HepG2 (cell line): ENCODE measurements around the gene CACNA1H. TPM values are rescaled to one million over a fixed set of nuclear protein-coding genes. Genes with fewer than 3 reads are reported as not detected.

Source experiments
- ATAC-seq: fragments of 200-7000 bp; cut with Tn5 transposase; 3 replicates; pipeline ENCODE4 v1.9.1; 2020; ENCODE audit warnings: mild to moderate bottlenecking, moderate library complexity
- BruUV-seq: library from RNA; stranded (reverse); fragments of 400-500 nt; replicated peaks from 2 replicates; lab custom pipeline; 2021; lab: Mats Ljungman, UMichigan
- CTCF ChIA-PET: fragments of 300-600 bp; formaldehyde crosslinking; extraction: SDS; loops from one replicate; lab custom pipeline; 2021; ENCODE audit warnings: low total read pairs, inconsistent platforms, low intra/inter-chr PET ratio; lab: Yijun Ruan, JAX
- POLR2A ChIA-PET: fragments of 350-600 bp; sonication (Branson Sonifier 250); formaldehyde crosslinking; loops from one replicate; lab custom pipeline; 2020; ENCODE audit warnings: antibody characterized with exemption, inconsistent platforms; lab: Yijun Ruan, JAX
- DNase-seq: peaks from one replicate; pipeline ENCODE4 v3.0.0-alpha.2; 2015; ENCODE audit warnings: low spot score
- FAIRE-seq: peaks from 3 replicates; lab custom pipeline; 2011; peaks lifted over from hg19 to GRCh38; lab: Jason Lieb, UNC
- H2AFZ ChIP-seq: one replicate; pipeline ENCODE4 v1.6.1; 2011; ENCODE audit warnings: low read length, inconsistent platforms
- H3K27ac ChIP-seq: fragments of 300-600 bp; 3 replicates; pipeline ENCODE4 v1.8.0; 2011; ENCODE audit warnings: mixed run types, mild to moderate bottlenecking, mixed read lengths, low read length, inconsistent platforms; ENCODE audit not compliant: insufficient read depth; ENCODE audit errors: extremely low read length
- H3K27me3 ChIP-seq, 2 experiments: fragments of 200-600 bp in 1 of 2; 2 replicates in 1 of 2; 3 replicates in 1 of 2; pipeline versions ENCODE4 v1.6.0 to v1.8.0; 2011; ENCODE audit warnings: low read length in 2 of 2, mild to moderate bottlenecking in 2 of 2, moderate library complexity in 2 of 2, inconsistent platforms in 1 of 2; ENCODE audit not compliant: insufficient read depth in 2 of 2, control insufficient read depth in 1 of 2
- H3K36me3 ChIP-seq, 2 experiments: fragments of 200-600 bp in 1 of 2; replicated peaks in 1 of 2; 2 replicates in 1 of 2; 3 replicates in 1 of 2; pipeline versions ENCODE4 v1.5.1 to v1.8.0; 2011; ENCODE audit warnings: low read length in 2 of 2, inconsistent platforms in 1 of 2; ENCODE audit not compliant: insufficient read depth in 2 of 2, control insufficient read depth in 1 of 2
- H3K4me1 ChIP-seq: 2 replicates; pipeline ENCODE4 v1.5.1; 2012; ENCODE audit warnings: low read length, inconsistent platforms; ENCODE audit not compliant: insufficient read depth
- H3K4me2 ChIP-seq: 2 replicates; pipeline ENCODE4 v1.6.0; 2011; ENCODE audit warnings: low read depth, low read length, inconsistent platforms
- H3K4me3 ChIP-seq, 3 experiments: fragments of 200-600 bp in 1 of 3; sonication (generic), shearing (Covaris generic) in 1 of 3; replicated peaks in 1 of 3; 2 replicates each; pipeline ENCODE4 v1.5.1; 2011 to 2016; ENCODE audit warnings: low read length in 3 of 3, inconsistent platforms in 2 of 3, low read depth in 2 of 3, mild to moderate bottlenecking in 2 of 3, control low read depth in 1 of 3, mixed read lengths in 1 of 3; ENCODE audit not compliant: insufficient read depth in 1 of 3
- H3K79me2 ChIP-seq: one replicate; pipeline ENCODE4 v1.6.1; 2011; ENCODE audit warnings: low read length, inconsistent platforms; ENCODE audit not compliant: insufficient read depth
- H3K9ac ChIP-seq: 2 replicates; pipeline ENCODE4 v1.6.0; 2011; ENCODE audit warnings: mild to moderate bottlenecking, low read depth, low read length, inconsistent platforms; ENCODE audit not compliant: insufficient read depth
- H3K9me3 ChIP-seq: 2 replicates; pipeline ENCODE4 v1.5.1; 2012; ENCODE audit warnings: mild to moderate bottlenecking, low read length
- H4K20me1 ChIP-seq: 2 replicates; pipeline ENCODE4 v1.6.0; 2011; ENCODE audit warnings: inconsistent platforms, mild to moderate bottlenecking, low read length, moderate library complexity; ENCODE audit not compliant: insufficient read depth
- ETV5 ChIP-seq: IDR thresholded peaks from 2 replicates; pipeline ENCODE4 v1.6.1; 2018; ENCODE audit warnings: missing biosample characterization, missing genetic modification reagents, inconsistent platforms, borderline replicate concordance
- NFAT5 ChIP-seq: sonication (generic); formaldehyde crosslinking; IDR thresholded peaks from 2 replicates; pipeline ENCODE4 v1.4.0; 2020; ENCODE audit warnings: missing genetic modification reagents
- SCMH1 ChIP-seq: sonication (generic); formaldehyde crosslinking; IDR thresholded peaks from 2 replicates; pipeline ENCODE4 v1.9.0; 2021; ENCODE audit warnings: missing genetic modification reagents, mild to moderate bottlenecking, borderline replicate concordance
- ZBTB7A ChIP-seq: sonication (generic); formaldehyde crosslinking; IDR thresholded peaks from 2 replicates; pipeline ENCODE4 v1.8.0; 2022; ENCODE audit warnings: mild to moderate bottlenecking, missing genetic modification reagents
- ZFP62 ChIP-seq: sonication (generic); formaldehyde crosslinking; IDR thresholded peaks from 2 replicates; pipeline ENCODE4 v1.4.0; 2020; ENCODE audit warnings: missing genetic modification reagents
- ZNF234 ChIP-seq: sonication (generic); formaldehyde crosslinking; conservative IDR thresholded peaks from 2 replicates; pipeline ENCODE4 v1.5.1; 2020; ENCODE audit warnings: mild to moderate bottlenecking, missing genetic modification reagents
- ZNF512 ChIP-seq: sonication (generic); formaldehyde crosslinking; IDR thresholded peaks from 2 replicates; pipeline ENCODE4 v1.4.0; 2020; ENCODE audit warnings: mild to moderate bottlenecking, missing genetic modification reagents
- WGBS: methylation state at CpG from one replicate; pipeline ENCODE4 v1.1.6; 2017; ENCODE audit warnings: low lambda C conversion rate; 5-methylcytosine and 5-hydroxymethylcytosine counted together
- in situ Hi-C: cut with HindIII; loops from 2 replicates; pipeline ENCODE4 v1.10.0; 2017; ENCODE audit warnings: low pct_unique_long_range_greater_than_20kb; ENCODE audit not compliant: extremely low pct_ligation_motif_present
- intact Hi-C: fragments of 100-400 bp; cut with micrococcal nuclease; formaldehyde crosslinking; loops from one replicate; pipeline ENCODE4 v1.10.0; 2022; ENCODE audit not compliant: unreplicated experiment
- polyA plus RNA-seq, 8 experiments: library from polyadenylated mRNA; depleted of rRNA in 3 of 8; stranded (reverse) in 7 of 8; unstranded in 1 of 8; fragments of >200 nt; fragmentation: Illumina TruSeq in 4 of 8; extraction: Trizol in 4 of 8; gene quantifications; 2 replicates each; pipeline versions ENCODE4 v1.2.1 to v1.2.3, GENCODE V29; 2011 to 2016; ENCODE audit warnings: low read depth in 4 of 8, missing spikeins in 1 of 8, mixed read lengths in 1 of 8; ENCODE audit not compliant: insufficient read depth in 1 of 8
- total RNA-seq, 5 experiments: library from RNA; depleted of rRNA; stranded (reverse); fragments of >200 nt; fragmentation: Illumina TruSeq; extraction: Trizol; gene quantifications; 2 replicates each; pipeline ENCODE4 v1.2.3, GENCODE V29; 2016; ENCODE audit warnings: low read depth in 1 of 5

The CACNA1H gene
- total and polyA plus RNA-seq, 2 of the 13 experiments (the other 11 are each of a cell fraction or from before 2014, with no cell fraction given): 0.40 to 1.8 TPM

DNA sequence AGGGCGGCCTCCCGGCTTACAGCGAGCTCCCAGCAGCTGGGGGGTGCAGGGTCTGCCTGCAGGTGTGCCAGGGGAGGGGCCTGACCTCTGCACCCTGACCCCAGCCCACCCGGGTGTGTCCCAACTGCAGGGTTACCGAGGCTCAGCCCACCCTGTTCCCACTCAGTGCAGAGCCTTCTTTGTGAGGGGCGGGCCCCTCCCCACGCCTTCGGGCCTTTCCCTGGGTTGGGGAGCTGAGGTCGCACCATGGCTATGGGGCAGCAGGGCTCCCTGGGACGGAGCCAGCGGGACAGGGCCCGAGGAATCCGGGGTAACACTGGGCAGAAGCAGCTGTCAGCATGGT lies 17.1 kb downstream of the CACNA1H start (continued):
- TF ChIP-seq NFAT5 (CRISPR knock-in tag): no peak
- TF ChIP-seq ZBTB7A (CRISPR knock-in tag): no peak
- no peak for TF ChIP-seq ZNF234

DNA sequence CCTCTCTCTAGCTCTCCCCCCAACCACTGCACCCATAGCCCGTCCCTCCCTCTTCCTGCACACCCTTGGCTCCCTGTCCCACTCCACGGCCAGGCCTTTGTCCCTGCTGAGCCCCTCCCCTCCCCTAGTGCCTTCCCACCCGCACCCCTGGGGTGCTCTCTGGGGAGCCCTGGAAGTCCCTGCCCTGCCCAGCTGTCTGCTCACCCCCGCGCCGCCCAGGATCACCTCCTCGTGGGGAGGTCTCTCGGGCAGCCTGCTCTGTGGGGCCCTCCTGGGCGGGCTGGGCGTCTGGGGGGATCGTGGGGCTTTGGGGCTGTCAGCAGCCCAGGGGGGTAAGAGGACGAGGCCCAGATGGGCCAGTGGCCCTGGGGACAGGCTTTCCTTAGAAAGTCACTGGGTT lies 18.1 kb downstream of the CACNA1H start:
- no peak for FAIRE-seq
- intact Hi-C loops: no loop called here
- Histone ChIP-seq H3K9ac (no peak overlapping the region), H2AFZ (no peak overlapping the region), H3K9me3 (no peaks in the 10 kb centered on the region), H3K4me3 (no peak overlapping the region), H3K4me2 (no peak overlapping the region), H3K36me3 (no peaks in the 10 kb centered on the region), H3K27me3 (peaks cover 2 to 56% of the 10 kb centered on the region in 2 experiments; a peak in 4 of 5 replicates), H4K20me1 (peaks cover 12% of the 10 kb centered on the region; the same call in 1 of the 2 replicates), H3K27ac (no peak overlapping the region), H3K79me2 (no peaks in the 10 kb centered on the region), H3K4me1 (peaks cover 18% of the 10 kb centered on the region)
- 35% methylated on average over 3 of the region's 12 CpGs for WGBS
- DNase-seq: no peak
- no TSS peak for BruUV-seq
- in situ Hi-C loops: no loop called here
- no peak for ATAC-seq
- ChIA-PET CTCF (no interaction called here), POLR2A (no interaction called here)
- TF ChIP-seq SCMH1 (no peak), ETV5 (CRISPR knock-in tag) (no peak), ZNF512 (no peak), ZFP62 (CRISPR knock-in tag) (no peak)
